ENCODE measurements around the gene BRINP1.

The BRINP1 gene

GRCh38 chr9:119257592-119257991 lies 111.6 kb downstream of the BRINP1 start:
- TF ChIP-seq, protein P1, sequence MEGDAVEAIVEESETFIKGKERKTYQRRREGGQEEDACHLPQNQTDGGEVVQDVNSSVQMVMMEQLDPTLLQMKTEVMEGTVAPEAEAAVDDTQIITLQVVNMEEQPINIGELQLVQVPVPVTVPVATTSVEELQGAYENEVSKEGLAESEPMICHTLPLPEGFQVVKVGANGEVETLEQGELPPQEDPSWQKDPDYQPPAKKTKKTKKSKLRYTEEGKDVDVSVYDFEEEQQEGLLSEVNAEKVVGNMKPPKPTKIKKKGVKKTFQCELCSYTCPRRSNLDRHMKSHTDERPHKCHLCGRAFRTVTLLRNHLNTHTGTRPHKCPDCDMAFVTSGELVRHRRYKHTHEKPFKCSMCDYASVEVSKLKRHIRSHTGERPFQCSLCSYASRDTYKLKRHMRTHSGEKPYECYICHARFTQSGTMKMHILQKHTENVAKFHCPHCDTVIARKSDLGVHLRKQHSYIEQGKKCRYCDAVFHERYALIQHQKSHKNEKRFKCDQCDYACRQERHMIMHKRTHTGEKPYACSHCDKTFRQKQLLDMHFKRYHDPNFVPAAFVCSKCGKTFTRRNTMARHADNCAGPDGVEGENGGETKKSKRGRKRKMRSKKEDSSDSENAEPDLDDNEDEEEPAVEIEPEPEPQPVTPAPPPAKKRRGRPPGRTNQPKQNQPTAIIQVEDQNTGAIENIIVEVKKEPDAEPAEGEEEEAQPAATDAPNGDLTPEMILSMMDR (conservative IDR thresholded peaks at IDR 0.05): no peak
- H3K27ac ChIP-seq: no peak overlapping the region

- TF ChIP-seq, protein P1 (conservative IDR thresholded peaks at IDR 0.05): no peak
These were observed 114.1 kb downstream of the BRINP1 start for GRCh38 chr9:119255116-119255515.

DNA sequence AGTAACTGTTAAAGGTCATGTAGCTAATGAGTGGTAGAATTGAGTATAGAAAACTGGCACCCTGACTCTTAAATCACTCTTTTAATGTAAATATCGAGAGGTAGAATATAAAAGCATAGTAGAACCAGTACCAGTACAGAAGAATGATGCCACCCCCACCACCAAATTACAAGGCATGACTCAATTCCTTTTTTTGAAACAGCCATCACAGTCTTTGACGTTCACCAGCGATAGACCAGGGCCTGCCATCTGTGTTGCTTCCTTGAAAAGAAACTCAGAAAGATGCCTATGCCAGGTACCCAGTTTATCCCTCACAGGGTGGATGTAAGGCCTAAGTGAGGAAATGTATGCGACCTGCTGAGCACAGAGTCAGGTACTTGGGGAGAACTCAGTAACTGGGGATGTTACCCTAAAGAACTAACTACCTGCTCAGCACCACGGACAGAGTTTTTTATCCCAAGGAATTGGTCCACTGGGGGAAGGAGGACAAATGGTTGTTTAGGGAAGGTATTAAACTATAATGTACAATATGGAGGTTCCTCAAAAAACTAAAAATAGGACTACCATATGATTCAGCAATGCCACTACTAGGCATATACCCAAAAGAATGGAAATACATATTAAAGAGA lies 116.5 kb downstream of the BRINP1 start:
- TF ChIP-seq, protein P1 (conservative IDR thresholded peaks at IDR 0.05): no peak
- no peak overlapping the region for H3K27ac ChIP-seq

More at GRCh38 chr9:119255116-119255515, 114.1 kb downstream of the BRINP1 start:
- H3K27ac ChIP-seq: no peak overlapping the region

- TF ChIP-seq, protein P1 (conservative IDR thresholded peaks at IDR 0.05): no peak
- H3K27ac ChIP-seq: no peak overlapping the region
These were observed 117.3 kb downstream of the BRINP1 start for GRCh38 chr9:119251936-119252335.

- TF ChIP-seq, protein P1 (conservative IDR thresholded peaks at IDR 0.05): no peak
- no peak overlapping the region for H3K27ac ChIP-seq
These were observed 118.5 kb downstream of the BRINP1 start for GRCh38 chr9:119250730-119251129.

GRCh38 chr9:119240546-119240945 lies 128.7 kb downstream of the BRINP1 start:
- H3K27ac ChIP-seq: no peak overlapping the region
- TF ChIP-seq, protein P1 (conservative IDR thresholded peaks at IDR 0.05): no peak

DNA sequence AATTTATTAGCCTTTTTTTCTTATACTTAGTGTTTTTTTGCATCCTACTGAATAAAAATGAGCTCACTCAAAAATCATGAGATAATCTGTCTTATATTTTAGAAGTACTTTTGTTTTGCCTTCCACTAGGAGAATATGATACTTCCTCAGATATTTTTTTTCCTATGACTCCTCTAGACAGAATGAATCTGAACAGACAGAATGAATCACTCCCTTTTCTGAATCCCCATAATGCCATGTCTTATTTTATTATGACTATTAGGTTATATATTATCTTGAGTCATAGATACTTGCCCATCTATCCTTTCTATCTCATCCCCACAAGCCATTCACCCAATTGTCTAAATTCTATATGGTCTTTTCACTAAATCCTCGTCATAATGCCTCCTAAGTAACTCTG lies 134.6 kb downstream of the BRINP1 start:
- TF ChIP-seq, protein P1 (conservative IDR thresholded peaks at IDR 0.05): no peak
- H3K27ac ChIP-seq: no peak overlapping the region
